ENCODE results near the gene MBTD1.
"Not testable (repeated sequence)": the region's sequence is repeated elsewhere in the genome, so short reads cannot be mapped to it uniquely, and the experiment has no call there.

MBTD1 gene

GRCh38 chr17:51185763-51186332, 74.0 kb downstream of the MBTD1 start:
- DNase-seq = no peak

- no peak for DNase-seq
Observed at GRCh38 chr17:51184124-51184523, 75.7 kb downstream of the MBTD1 start.

DNA sequence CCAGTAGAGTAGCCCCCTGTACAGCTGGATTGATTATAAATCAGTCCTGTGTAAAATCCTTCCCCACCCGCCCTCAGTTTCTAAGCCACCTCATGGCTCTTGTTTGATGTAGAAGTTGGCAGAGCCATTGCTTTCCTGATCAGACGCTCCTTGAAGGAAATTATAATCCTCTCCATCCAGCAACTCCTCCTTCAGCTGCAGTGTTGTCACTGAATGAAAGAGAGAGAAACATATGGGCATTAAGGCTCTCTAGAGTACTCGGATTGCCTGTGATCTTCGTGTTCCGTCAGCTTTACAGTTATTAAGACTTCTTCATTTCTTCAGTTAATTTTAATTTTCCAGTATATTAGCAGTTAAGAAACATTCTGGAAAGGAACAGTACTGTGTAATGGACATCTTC, 79.4 kb downstream of the MBTD1 start:
- DNase-seq = no peak

- DNase-seq = not testable (repeated sequence)
Observed at GRCh38 chr17:51172030-51172429, 87.8 kb downstream of the MBTD1 start.

DNA sequence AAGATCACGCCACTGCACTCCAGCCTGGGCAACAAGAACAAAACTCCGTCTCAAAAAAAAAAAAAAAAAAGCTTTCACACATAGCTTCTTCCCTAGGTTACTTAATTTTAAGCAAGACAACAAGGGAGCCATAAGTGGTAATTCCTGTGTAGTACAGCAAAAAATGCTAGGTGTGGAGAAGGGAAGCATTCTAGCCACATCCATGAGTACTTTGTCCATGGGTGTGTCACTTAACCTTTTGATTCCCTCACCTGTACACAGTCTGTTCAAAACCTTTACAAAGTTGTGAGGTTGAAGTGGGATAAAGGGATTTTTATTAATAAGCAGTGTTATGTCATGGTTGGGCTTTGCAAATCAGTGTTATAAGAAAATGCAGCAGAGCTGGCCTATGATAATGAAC, 89.1 kb downstream of the MBTD1 start:
- DNase-seq = no peak

- no peak for DNase-seq
Observed at GRCh38 chr17:51169340-51169739, 90.5 kb downstream of the MBTD1 start.

GRCh38 chr17:51166987-51167931, 92.6 kb downstream of the MBTD1 start:
- peak; percentile 47 for DNase-seq

DNA sequence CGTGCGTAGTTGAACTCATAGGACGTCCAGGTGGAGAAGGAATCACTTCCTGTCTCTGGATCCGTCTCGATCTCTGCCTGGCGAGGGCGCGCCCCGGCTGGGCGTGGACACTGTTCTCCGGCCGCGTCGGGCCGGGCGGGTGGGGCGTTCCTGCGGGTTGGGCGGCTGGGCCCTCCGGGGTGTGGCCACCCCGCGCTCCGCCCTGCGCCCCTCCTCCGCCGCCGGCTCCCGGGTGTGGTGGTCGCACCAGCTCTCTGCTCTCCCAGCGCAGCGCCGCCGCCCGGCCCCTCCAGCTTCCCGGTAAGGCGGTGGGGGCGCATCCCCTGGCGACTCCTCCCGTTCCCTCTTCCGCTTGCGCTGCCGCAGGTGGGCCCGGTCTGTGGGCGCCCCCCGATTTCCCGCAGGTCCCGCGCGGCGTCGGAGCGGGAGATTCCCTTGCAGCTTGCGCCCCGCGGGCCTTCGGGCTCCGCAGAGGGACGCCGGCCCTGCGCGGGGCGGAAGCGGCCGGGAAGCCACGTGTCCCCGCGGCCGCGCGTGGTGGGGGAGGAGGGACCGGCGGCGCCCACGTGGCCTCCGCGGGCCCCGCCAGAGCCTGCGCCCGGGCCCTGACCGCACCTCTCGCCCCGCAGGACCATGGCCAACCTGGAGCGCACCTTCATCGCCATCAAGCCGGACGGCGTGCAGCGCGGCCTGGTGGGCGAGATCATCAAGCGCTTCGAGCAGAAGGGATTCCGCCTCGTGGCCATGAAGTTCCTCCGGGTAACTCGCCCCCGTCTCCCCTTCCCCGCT, 93.5 kb downstream of the MBTD1 start, which contains the start of gene NME2:
TSS of gene NME2 (plus strand) at position 214 of the 789 bp plus-strand sequence. CDS start at position 634, 420 bp downstream.
- peak; percentile 60 for DNase-seq

GRCh38 chr17:51165680-51166197, 94.1 kb downstream of the MBTD1 start:
- no peak for DNase-seq

DNA sequence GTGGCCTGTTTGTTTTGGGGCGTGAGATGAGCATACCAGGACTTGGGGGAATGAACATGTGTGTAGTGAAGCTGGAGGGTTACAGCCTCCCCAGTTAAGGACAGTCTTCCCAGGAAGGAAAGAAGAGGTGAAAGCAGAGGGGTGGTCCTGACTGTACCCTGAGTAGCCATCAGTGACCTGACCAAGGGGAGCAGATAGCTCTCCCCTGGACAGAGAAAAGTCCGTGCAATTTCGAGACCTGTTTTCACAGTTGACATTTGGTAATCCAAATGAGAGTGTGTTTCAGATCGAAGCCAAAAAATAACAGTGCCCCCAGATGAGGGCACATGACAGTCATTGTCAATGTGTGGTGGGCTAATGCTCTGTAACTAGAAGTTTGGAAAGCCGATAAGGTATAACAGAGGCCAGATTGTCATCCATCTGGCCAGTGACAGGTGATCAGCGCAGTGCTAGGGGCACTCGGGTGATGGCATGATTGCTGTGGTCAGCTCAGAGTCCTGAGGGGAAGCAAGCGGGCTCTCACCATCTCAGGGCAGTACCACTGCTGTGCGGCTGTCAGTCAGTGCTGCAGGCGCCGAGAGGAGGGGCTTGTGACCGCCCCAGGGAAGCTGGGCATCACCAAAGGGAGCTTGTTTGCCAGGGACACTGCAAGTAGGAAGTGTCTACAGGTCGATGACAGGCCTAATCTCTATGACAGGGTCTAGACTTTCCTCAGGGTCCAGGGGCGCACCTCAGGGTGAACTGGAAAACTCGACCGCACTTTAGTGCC, 94.8 kb downstream of the MBTD1 start:
- DNase-seq = no peak

GRCh38 chr17:51161541-51161940, 98.3 kb downstream of the MBTD1 start:
- DNase-seq = no peak

GRCh38 chr17:51159604-51160003, 100.2 kb downstream of the MBTD1 start:
- no peak for DNase-seq

DNA sequence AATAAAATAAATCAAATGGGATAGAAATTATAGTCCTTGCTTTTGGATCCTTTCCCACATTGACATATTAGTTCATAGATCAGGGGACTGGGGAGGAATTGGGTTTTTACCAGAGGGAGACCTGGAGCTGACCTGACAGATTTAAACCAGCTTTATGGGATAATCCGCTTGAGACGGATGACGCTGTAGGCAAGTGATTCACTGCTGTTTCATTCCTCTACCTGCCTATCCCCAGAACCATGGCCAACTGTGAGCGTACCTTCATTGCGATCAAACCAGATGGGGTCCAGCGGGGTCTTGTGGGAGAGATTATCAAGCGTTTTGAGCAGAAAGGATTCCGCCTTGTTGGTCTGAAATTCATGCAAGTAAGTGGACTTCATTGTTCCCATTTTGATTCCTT, 104.4 kb downstream of the MBTD1 start:
- no peak for DNase-seq

GRCh38 chr17:51154176-51154575, 105.7 kb downstream of the MBTD1 start:
- DNase-seq = no peak

DNA sequence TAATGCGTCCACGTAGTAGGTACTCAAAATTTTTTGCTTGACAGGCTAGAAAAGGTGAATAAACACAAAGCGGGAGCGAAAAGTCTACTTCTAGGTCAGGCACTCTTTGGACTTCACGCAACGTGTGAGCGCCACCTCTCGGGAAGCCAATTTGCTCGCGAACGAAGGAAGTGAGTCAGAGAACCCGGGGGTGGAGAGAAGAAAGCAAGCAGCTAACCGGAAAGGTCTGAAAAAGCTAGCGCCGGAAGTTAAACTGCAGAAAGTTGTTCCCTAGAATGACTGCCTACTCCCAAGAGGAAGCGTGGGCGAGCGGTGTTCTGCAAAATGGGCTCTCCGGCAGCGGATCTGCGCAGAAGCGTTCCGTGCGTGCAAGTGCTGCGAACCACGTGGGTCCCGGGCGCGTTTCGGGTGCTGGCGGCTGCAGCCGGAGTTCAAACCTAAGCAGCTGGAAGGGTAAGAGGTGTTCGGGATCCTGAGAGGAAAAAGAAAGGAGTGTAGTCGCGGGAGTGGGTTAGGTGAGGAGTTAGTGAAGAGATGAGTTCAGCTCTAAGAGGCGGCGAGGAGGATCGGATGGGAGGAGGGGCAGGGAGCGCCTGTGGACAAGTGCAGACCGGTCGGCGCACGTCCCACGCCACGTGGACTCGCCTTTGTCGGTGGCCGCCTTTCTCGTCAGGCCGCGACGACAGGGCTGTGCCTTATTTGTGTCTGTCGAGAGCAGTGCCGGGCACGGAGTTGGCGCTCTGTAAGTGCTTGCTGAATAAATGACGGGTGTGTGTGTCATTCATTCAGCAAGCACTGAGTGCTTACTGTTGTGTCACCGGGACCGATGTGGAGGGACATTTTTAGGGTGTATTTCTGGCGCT, 106.4 kb downstream of the MBTD1 start, which contains the start of gene NME1:
TSS of gene NME1 (plus strand) at position 350 of the 863 bp plus-strand sequence. CDS start 2,096 bp downstream, outside the sequence.
- DNase-seq = peak; percentile 99

DNA sequence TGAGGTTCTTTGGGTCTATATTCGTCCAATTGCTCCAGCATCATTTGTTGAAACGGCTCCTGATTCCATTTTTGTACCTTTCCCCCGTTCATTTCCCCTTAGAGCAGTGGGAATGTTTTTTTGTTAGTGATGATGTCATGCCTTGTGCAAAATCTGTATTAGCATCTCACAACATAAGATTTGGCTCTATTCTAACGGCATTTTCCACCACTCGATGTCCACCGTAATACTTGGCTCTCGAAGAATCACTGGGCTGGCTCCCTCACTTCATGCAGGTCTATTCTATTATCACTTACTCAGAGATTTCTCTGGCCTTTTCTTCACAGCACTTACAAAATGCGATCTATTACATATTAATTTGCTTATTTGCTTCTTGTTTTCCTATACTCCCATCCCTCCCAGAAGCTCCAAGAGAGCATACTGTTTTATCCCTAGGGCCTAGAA, 107.1 kb downstream of the MBTD1 start:
- DNase-seq = no peak

DNA sequence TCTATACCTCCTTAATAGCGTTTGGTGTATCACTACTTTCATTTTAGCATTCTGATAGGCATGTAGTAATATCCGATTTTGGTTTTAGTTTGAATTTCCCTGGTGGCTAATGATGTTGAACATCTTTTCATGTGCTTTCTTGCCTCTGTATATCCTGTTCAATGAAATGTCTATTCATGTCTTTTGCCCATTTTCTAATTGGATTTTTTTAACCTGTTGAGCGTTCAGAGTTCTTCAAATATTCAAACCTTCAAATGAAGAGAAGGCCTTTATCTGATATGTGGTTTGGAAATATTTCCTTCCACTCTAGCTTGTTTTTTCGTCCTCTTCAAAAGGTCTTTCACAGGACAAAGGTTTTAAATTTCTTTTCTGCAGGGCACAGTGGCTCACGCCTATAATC, 108.9 kb downstream of the MBTD1 start:
- DNase-seq = no peak

DNA sequence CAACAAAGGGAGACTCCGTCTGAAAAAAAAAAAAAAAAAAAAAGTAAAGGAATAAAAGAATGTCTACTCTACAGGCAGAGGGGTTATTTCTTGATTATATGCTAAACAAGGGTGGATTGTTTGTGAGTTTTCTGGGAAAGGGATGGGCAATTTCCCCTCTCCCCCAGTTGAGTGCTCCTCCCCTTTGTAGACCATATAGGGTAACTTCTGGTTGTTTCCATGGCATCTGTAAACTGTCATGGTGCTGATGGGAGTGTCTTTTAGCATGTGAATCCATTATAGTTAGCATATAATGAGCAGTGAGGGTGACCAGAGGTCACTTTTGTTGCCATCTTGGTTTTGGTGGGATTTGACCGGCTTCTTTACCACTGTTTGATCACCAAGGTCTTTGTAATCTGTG, 110.7 kb downstream of the MBTD1 start:
- DNase-seq = no peak

DNA sequence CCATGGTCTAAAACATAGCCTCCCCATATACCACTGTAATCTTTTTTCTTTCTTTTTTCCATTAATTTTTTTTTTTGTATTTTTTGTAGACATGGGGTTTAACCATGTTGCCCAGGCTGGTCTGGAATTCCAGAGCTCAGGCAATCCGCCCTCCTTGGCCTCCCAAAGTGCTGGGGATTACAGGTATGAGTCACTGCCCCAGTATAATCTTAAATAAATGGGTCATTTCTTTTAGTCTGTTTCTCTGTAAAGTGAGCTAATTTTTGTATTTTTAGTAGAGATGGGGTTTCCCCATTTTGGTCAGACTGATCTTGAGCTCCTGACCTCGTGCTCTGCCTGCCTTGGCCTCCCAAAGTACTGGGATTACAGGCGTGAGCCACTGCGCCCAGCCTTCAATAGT, 112.2 kb downstream of the MBTD1 start:
- DNase-seq = no peak

- no peak for DNase-seq
Observed at GRCh38 chr17:51144266-51145022, 115.4 kb downstream of the MBTD1 start.

Measured in CD4-positive, alpha-beta T cell treated with Interleukin-4 for 4 hours (primary cell).